ENCODE results near the gene BRD9. TPM values are rescaled to one million over a fixed set of nuclear protein-coding genes. Genes with fewer than 3 reads are reported as not detected.
"Not testable (repeated sequence)": the region's sequence is repeated elsewhere in the genome, so short reads cannot be mapped to it uniquely, and the experiment has no call there.

Gene BRD9
- total and polyA plus RNA-seq, 5 donors from 2014 or later: 9.7 to 139 (median 12.7) TPM

DNA sequence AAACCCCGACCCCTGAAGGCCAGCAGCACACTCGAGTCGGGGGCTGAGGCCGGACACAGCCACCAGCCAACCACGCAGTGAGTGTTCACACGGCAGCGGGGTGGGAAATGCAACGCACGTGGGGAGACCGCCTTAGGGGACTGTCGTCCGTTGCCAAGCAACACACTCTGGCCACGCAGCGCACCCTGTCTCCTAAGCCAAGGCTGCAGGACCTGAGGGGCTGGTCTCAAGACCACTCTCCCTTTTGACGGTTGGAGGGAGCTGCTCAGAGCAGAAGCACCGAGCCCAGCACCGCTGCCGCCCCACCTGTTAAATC, 7.5 kb downstream of the BRD9 start:
- H3K27ac ChIP-seq (ENCODE audit: insufficient read depth, low read length, poor library complexity, severe bottlenecking): no peak overlapping the region
- Mint-ChIP-seq H3K4me3 (no peak overlapping the region), H3K4me1 (peaks cover 17 to 60% (median 28%) of the 10 kb centered on the region in 4 donors), H3K27ac (peak overlapping the region in 1 of 3 donors; percentile 63), H3K9me3 (peaks cover 0 to 2% (median 0%) of the 10 kb centered on the region in 7 donors), H3K27me3 (no peaks in the 10 kb centered on the region), H3K36me3 (peaks cover 50% of the 10 kb centered on the region)
- H3K9me3 ChIP-seq (ENCODE audit: control insufficient read depth in 2 of 2, low read length in 2 of 2): no peaks in the 10 kb centered on the region
- ATAC-seq (ENCODE audit: low read depth in 2 of 2) (no peak), DNase-seq (no peak)
- peaks cover 3% of the 10 kb centered on the region for H3K4me1 ChIP-seq (ENCODE audit: control insufficient read depth, insufficient read depth, low read length, poor library complexity, severe bottlenecking)
- H3K4me3 ChIP-seq (ENCODE audit: low read depth, low read length): no peak overlapping the region
- no peaks in the 10 kb centered on the region for H3K27me3 ChIP-seq (ENCODE audit: control insufficient read depth, insufficient read depth, low read length)
- peaks cover 88% of the 10 kb centered on the region for H3K36me3 ChIP-seq (ENCODE audit: control insufficient read depth, insufficient read depth, low read length)

DNA sequence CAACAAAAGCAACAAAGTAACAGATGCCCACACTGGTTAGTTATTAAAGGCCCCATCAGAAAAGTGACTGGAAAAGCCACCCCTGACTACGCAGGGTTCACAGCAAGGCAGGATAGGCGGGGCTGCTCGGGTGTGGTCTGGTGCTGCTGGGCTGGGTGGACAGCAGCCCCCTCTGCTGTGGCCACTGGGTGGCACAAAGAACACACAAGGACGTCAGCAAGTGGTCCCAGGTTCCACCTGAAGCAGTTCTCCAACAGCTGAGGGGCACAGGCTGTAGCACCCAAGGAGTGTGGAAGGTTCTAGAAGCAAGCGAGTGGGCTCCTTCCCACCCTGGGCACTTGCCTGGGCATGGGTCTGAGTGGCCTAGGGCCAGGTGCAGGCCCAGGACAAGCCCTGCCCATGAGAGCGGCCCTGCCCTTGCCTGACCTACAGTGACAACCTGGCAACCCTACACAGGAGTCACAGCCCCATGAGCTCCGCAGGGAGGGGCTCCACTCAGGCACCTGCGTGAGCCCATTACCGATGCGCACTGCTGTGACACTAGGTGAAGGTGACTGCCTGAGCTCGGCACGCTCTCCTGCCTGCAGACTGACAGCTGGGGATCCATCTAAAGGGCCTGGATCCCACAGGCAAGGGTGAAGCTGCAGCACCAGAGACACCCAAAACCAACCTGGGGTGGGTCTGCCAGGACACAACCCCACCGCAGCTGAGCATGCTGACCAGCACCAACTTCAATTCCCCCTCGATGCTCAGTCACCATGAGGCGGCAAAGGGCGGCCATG, 8.1 kb downstream of the BRD9 start:
- no peak overlapping the region for H3K4me3 Mint-ChIP-seq
- peak overlapping the region in 1 of 3 donors; percentile 63 for H3K27ac Mint-ChIP-seq
- ATAC-seq (ENCODE audit: low read depth in 2 of 2): peak in 1 of 2 donors; percentile 8
- Histone ChIP-seq H3K9me3 (ENCODE audit: control insufficient read depth in 2 of 2, low read length in 2 of 2) (no peaks in the 10 kb centered on the region), H3K4me1 (ENCODE audit: control insufficient read depth, insufficient read depth, low read length, poor library complexity, severe bottlenecking) (peaks cover 3% of the 10 kb centered on the region), H3K4me3 (ENCODE audit: low read depth, low read length) (no peak overlapping the region), H3K27me3 (ENCODE audit: control insufficient read depth, insufficient read depth, low read length) (no peaks in the 10 kb centered on the region), H3K36me3 (ENCODE audit: control insufficient read depth, insufficient read depth, low read length) (peaks cover 83% of the 10 kb centered on the region), H3K27ac (ENCODE audit: insufficient read depth, low read length, poor library complexity, severe bottlenecking) (no peak overlapping the region)
- no peak for DNase-seq
- no peaks in the 10 kb centered on the region for H3K27me3 Mint-ChIP-seq
- peaks cover 50% of the 10 kb centered on the region for H3K36me3 Mint-ChIP-seq
- peaks cover 17 to 56% (median 28%) of the 10 kb centered on the region in 4 donors for H3K4me1 Mint-ChIP-seq
- H3K9me3 Mint-ChIP-seq: peaks cover 0 to 2% (median 0%) of the 10 kb centered on the region in 7 donors

DNA sequence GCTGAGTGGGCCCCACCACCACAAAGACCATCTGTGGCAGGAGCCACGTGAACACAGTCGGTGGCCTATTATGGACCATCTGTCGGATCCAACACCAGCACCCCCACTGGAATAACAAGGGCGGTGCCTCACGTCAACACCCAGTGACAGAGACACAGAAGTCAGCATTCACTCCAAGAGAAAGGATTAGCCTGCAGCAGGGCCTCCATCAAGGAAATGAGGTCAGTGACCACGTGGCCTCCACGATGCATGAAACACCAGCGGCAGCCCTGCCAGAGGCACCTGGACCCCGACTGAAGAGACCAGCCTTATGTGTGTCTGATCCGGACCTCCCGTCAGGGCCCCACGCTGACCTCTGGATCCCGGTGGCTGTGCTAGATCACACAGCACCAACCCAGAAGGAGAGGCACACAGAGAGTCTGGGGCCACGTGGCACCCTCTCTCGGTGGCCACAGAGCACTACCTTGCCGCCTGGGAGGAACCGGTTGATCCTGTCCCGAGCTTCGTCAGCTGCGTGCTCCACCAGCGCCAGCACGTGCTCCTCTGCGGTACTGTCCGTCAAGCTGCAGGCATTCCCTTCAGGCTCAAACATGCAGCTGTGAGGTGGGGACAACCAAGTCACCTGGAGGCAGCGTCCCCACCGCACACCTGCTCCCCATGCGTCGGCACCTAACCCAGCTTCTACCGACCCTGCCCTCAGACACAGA, 9.0 kb downstream of the BRD9 start:
- Histone ChIP-seq H3K9me3 (ENCODE audit: control insufficient read depth in 2 of 2, low read length in 2 of 2) (no peaks in the 10 kb centered on the region), H3K4me3 (ENCODE audit: low read depth, low read length) (no peak overlapping the region), H3K36me3 (ENCODE audit: control insufficient read depth, insufficient read depth, low read length) (peaks cover 74% of the 10 kb centered on the region), H3K4me1 (ENCODE audit: control insufficient read depth, insufficient read depth, low read length, poor library complexity, severe bottlenecking) (no peaks in the 10 kb centered on the region), H3K27ac (ENCODE audit: insufficient read depth, low read length, poor library complexity, severe bottlenecking) (no peak overlapping the region), H3K27me3 (ENCODE audit: control insufficient read depth, insufficient read depth, low read length) (no peaks in the 10 kb centered on the region)
- ATAC-seq (ENCODE audit: low read depth in 2 of 2): no peak
- DNase-seq: no peak
- Mint-ChIP-seq H3K9me3 (peaks cover 0 to 2% (median 0%) of the 10 kb centered on the region in 7 donors), H3K4me1 (peaks cover 17 to 47% (median 26%) of the 10 kb centered on the region in 4 donors), H3K27me3 (no peaks in the 10 kb centered on the region), H3K4me3 (peak overlapping the region in 1 of 4 donors; percentile 54), H3K36me3 (peaks cover 46% of the 10 kb centered on the region), H3K27ac (peak overlapping the region in 1 of 3 donors; percentile 75)

DNA sequence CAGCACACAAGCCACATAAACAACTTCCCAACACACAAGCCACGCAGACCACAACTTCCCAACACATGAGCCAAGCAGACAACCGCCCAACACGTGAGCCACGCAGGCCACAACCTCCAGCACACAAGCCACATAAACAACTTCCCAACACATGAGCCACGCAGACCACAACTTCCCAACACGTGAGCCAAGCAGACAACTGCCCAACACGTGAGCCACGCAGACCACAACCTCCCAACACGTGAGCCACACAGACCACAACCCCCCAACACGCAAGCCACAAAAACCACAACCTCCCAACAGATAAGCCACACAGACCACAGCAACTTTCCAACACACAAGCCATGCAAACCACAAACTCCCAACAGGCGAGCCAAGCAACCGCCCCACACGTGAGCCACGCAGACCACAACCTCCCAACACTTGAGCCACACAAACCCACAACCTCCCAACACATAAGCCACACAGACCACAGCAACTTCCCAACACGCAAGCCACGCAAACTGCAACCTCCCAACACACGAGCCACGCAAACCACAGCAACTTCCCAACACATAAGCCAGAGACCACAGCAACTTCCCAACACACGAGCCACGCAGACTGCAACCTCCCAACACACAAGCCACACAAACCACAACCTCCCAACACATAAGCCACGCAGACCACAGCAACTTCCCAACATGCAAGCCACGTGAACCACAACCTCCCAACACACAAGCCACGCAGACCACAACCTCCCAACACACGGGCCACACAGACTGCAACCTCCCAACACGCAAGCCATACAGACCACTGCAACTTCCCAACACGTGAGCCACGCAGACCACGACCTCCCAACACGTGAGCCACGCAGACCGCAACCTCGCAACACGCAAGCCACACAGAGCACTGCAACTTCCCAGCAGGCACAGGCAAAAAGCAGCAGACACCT, 10.1 kb downstream of the BRD9 start:
- peaks cover 0 to 2% (median 0%) of the 10 kb centered on the region in 7 donors for H3K9me3 Mint-ChIP-seq
- peaks cover 42% of the 10 kb centered on the region for H3K36me3 Mint-ChIP-seq
- no peak overlapping the region for H3K27ac ChIP-seq (ENCODE audit: insufficient read depth, low read length, poor library complexity, severe bottlenecking)
- no peaks in the 10 kb centered on the region for H3K9me3 ChIP-seq (ENCODE audit: control insufficient read depth in 2 of 2, low read length in 2 of 2)
- no peak for ATAC-seq (ENCODE audit: low read depth in 2 of 2)
- no peaks in the 10 kb centered on the region for H3K4me1 ChIP-seq (ENCODE audit: control insufficient read depth, insufficient read depth, low read length, poor library complexity, severe bottlenecking)
- H3K4me1 Mint-ChIP-seq: peaks cover 13 to 37% (median 20%) of the 10 kb centered on the region in 4 donors
- no peaks in the 10 kb centered on the region for H3K27me3 Mint-ChIP-seq
- H3K27me3 ChIP-seq (ENCODE audit: control insufficient read depth, insufficient read depth, low read length): no peaks in the 10 kb centered on the region
- no peak for DNase-seq
- H3K36me3 ChIP-seq (ENCODE audit: control insufficient read depth, insufficient read depth, low read length): peaks cover 70% of the 10 kb centered on the region
- peak overlapping the region in 2 of 4 donors; percentile 38 to 41 for H3K4me3 Mint-ChIP-seq
- H3K27ac Mint-ChIP-seq: peak overlapping the region; percentile 75 to 89 (median 80)
- no peak overlapping the region for H3K4me3 ChIP-seq (ENCODE audit: low read depth, low read length)

DNA sequence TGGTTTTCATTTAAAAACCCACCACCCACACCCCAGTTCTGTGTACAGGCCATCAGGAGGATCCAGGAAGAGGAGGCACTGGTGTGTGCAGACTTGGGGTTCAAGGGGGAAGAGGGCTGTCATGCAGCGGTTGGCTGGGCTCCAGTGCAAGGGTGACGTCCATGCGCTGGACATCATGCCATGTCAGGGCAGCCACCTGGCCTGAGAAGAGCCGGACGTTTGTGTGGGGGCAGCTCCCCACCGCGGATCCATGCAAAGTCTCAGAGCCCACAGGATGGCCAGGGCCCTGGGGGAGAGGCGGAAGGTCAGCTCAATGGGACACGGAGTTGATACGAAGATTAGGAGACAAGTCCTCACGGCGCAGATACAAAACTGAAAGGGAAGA, 11.1 kb downstream of the BRD9 start:
- Histone ChIP-seq H3K9me3 (ENCODE audit: control insufficient read depth in 2 of 2, low read length in 2 of 2) (no peaks in the 10 kb centered on the region), H3K36me3 (ENCODE audit: control insufficient read depth, insufficient read depth, low read length) (peaks cover 70% of the 10 kb centered on the region), H3K4me3 (ENCODE audit: low read depth, low read length) (no peak overlapping the region), H3K27me3 (ENCODE audit: control insufficient read depth, insufficient read depth, low read length) (no peaks in the 10 kb centered on the region), H3K27ac (ENCODE audit: insufficient read depth, low read length, poor library complexity, severe bottlenecking) (no peak overlapping the region), H3K4me1 (ENCODE audit: control insufficient read depth, insufficient read depth, low read length, poor library complexity, severe bottlenecking) (no peaks in the 10 kb centered on the region)
- peaks cover 0 to 2% (median 0%) of the 10 kb centered on the region in 7 donors for H3K9me3 Mint-ChIP-seq
- H3K4me1 Mint-ChIP-seq: peaks cover 13 to 29% (median 15%) of the 10 kb centered on the region in 4 donors
- DNase-seq: no peak
- peaks cover 38% of the 10 kb centered on the region for H3K36me3 Mint-ChIP-seq
- no peak for ATAC-seq (ENCODE audit: low read depth in 2 of 2)
- peak overlapping the region in 2 of 3 donors; percentile 75 to 79 for H3K27ac Mint-ChIP-seq
- no peaks in the 10 kb centered on the region for H3K27me3 Mint-ChIP-seq
- H3K4me3 Mint-ChIP-seq: no peak overlapping the region

DNA sequence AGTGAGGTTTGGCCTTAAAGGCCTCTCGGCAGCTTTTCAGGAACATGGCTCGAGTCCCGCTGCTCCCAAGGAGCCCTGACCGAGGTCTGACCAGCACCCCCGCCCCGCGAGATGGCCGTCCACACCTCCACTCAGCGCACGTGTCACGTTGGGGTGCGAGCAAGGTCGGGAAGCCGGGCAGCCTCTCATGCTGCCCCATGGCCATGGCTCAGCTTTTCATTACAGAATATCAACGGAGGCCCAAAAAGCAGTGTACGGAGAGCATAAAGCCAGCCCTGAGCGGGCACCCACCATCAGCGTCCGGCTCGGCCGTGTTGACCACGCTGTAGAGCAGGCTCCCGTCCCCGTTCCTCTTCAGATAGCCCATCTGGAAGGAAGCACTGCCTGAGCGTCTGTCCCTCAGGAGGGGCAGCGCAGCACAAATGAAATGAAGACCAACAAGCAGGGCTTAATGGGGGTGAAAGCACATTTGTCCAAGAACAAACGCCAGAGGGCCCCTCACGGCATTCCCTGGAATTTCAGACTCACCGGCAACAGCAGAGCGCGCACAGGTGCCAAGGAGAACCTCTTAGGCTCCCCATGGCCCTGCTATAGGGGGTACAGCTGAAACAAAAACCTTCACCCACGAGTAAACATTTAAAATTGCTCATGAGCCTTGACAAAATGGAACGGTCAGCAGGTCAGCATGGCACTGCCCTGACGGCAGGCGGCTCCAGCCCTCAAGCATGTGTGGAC, 11.6 kb downstream of the BRD9 start:
- DNase-seq: no peak
- ATAC-seq (ENCODE audit: low read depth in 2 of 2): no peak
- no peak overlapping the region for H3K4me3 ChIP-seq (ENCODE audit: low read depth, low read length)
- H3K4me1 ChIP-seq (ENCODE audit: control insufficient read depth, insufficient read depth, low read length, poor library complexity, severe bottlenecking): no peaks in the 10 kb centered on the region
- no peaks in the 10 kb centered on the region for H3K9me3 ChIP-seq (ENCODE audit: control insufficient read depth in 2 of 2, low read length in 2 of 2)
- Mint-ChIP-seq H3K9me3 (peaks cover 0 to 2% (median 0%) of the 10 kb centered on the region in 7 donors), H3K36me3 (peaks cover 32% of the 10 kb centered on the region), H3K27ac (no peak overlapping the region), H3K4me1 (peaks cover 13 to 29% (median 14%) of the 10 kb centered on the region in 4 donors), H3K27me3 (no peaks in the 10 kb centered on the region), H3K4me3 (peak overlapping the region in 1 of 4 donors; percentile 51)
- no peak overlapping the region for H3K27ac ChIP-seq (ENCODE audit: insufficient read depth, low read length, poor library complexity, severe bottlenecking)
- peaks cover 70% of the 10 kb centered on the region for H3K36me3 ChIP-seq (ENCODE audit: control insufficient read depth, insufficient read depth, low read length)
- no peaks in the 10 kb centered on the region for H3K27me3 ChIP-seq (ENCODE audit: control insufficient read depth, insufficient read depth, low read length)

DNA sequence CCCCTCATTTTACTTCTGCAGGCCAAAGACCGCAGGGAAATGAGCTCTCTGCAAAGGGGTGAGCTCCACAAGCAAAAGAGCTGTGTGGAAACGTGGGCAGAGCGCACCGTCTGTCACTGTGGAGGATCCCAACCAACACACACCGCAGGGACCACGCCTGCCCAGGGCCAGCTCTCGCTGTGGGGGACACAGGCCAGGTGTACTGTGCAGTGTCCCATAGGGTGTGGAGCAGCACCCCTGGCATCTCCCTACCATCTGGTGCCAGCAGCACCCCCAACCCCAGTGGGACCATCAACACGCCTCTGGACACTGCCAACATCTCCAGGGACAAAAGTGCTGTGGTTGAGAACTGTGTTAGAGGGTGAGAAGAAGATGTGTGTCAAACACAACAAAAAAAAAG, 13.9 kb downstream of the BRD9 start:
- H3K4me3 ChIP-seq (ENCODE audit: low read depth, low read length); H3K27ac Mint-ChIP-seq: not testable (repeated sequence)
- ATAC-seq (ENCODE audit: low read depth in 2 of 2): peak in 1 of 2 donors; percentile 5

More for the DNA sequence above, 13.9 kb downstream of the BRD9 start:
- not testable (repeated sequence) for H3K4me3 Mint-ChIP-seq; H3K9me3 Mint-ChIP-seq; DNase-seq; H3K27me3 Mint-ChIP-seq; H3K27me3 ChIP-seq (ENCODE audit: control insufficient read depth, insufficient read depth, low read length); H3K27ac ChIP-seq (ENCODE audit: insufficient read depth, low read length, poor library complexity, severe bottlenecking); H3K9me3 ChIP-seq (ENCODE audit: control insufficient read depth in 2 of 2, low read length in 2 of 2); H3K4me1 ChIP-seq (ENCODE audit: control insufficient read depth, insufficient read depth, low read length, poor library complexity, severe bottlenecking)
- peaks cover 46% of the 10 kb centered on the region for H3K36me3 Mint-ChIP-seq
- peaks cover 68% of the 10 kb centered on the region for H3K36me3 ChIP-seq (ENCODE audit: control insufficient read depth, insufficient read depth, low read length)
- H3K4me1 Mint-ChIP-seq: peaks cover 13 to 26% (median 16%) of the 10 kb centered on the region in 4 donors
